NT2/D1 (cell line): ENCODE results near the gene PARD6G.

Experiments
- SUZ12 ChIP-seq: IDR thresholded peaks from 2 replicates; pipeline ENCODE4 v1.6.1; 2011; ENCODE audit not compliant: insufficient read length, insufficient read depth; ENCODE audit errors: extremely low read depth
- ZNF274 ChIP-seq: IDR thresholded peaks from 2 replicates; pipeline ENCODE4 v1.6.1; 2011; ENCODE audit warnings: mild to moderate bottlenecking, low read depth, low read length

DNA sequence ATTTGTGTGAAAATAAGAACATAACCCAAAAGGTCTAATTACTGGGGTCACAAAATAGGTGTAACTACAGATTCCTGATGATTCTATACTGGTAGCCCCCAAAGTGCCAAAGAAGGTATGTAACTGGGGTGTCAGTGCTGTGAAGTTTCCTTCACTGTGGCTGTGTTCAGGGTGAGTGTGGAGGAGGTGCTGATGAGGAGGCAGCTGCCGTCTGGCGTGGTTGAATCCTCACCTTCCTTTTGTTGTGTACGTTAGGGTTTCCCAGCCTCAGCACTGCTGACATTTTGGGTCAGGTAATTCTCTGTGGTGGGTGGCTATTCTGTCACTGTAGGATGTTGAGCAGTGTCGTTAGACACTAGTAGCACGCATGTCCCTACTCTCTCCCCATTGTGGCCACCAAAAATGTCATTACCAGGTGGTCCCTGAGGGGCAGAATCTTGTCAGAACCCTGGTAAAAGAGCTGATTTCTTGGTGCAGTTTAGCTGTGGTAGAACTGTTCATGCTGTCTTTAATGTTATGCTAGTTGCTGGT, 106.8 kb downstream of the PARD6G start:
- no peak for TF ChIP-seq ZNF274
- TF ChIP-seq SUZ12, result no peak
